ENCODE measurements around the gene ABCC4. TPM values are rescaled to one million over a fixed set of nuclear protein-coding genes. Genes with fewer than 3 reads are reported as not detected.

ABCC4 gene
- total and polyA plus RNA-seq, 9 of the 15 experiments (the other 6 are each of a cell fraction or from before 2014, with no cell fraction given): 9.4 to 46.1 (median 25.4) TPM

DNA sequence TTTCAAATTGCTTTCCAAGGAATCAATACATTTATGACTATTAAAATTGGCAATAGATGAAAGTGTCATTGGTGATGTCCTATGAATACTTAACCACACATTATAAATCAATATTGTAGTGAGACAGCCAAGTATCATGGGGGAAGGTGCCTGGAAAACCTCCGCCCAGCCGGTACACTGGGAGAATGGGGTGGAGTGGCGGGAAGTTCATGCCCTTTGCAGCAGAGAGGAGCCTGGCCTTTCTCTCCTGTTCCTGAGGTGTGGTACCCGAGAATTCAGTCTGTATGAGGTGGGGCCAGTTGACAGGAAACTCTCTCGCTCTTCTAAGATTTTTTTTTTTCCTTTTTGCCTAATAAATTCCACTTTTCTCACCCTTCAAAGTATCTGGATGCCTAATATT lies 25.4 kb upstream of the ABCC4 start:
- Histone ChIP-seq H3K4me2 (ENCODE audit: insufficient read depth, low read length) (no peak overlapping the region), H3K4me3 (no peak overlapping the region), H3K9ac (ENCODE audit: insufficient read depth in 1 of 2, low read depth in 2 of 2, low read length in 2 of 2) (no peak overlapping the region), H3K36me3 (ENCODE audit: control insufficient read depth, insufficient read depth, low read length) (no peaks in the 10 kb centered on the region), H4K20me1 (replicated peaks; ENCODE audit: control insufficient read depth, insufficient read depth, low read length) (no peaks in the 10 kb centered on the region), H3K4me1 (replicated peaks in 1 of 2; ENCODE audit: control insufficient read depth in 2 of 2, insufficient read depth in 2 of 2, low read length in 2 of 2) (peaks cover 0 to 2% of the 10 kb centered on the region in 2 experiments; a peak in 2 of 5 replicates), H3K27ac (ENCODE audit: extremely low read depth, low read depth, low read length) (no peak overlapping the region), H2AFZ (ENCODE audit: low read depth, low read length) (no peak overlapping the region), H3K9me1 (ENCODE audit: control insufficient read depth, insufficient read depth, low read length) (no peaks in the 10 kb centered on the region), H3K9me3 (replicated peaks; ENCODE audit: control insufficient read depth, insufficient read depth, low read depth, low read length) (no peaks in the 10 kb centered on the region), H3K79me2 (ENCODE audit: control insufficient read depth, insufficient read depth, low read length) (no peaks in the 10 kb centered on the region), H3K27me3 (ENCODE audit: control insufficient read depth in 2 of 2, insufficient read depth in 2 of 2, low read length in 2 of 2) (no peaks in the 10 kb centered on the region)
- in situ Hi-C loops (cut with MboI): no loop called here
- FAIRE-seq: no peak
- TF ChIP-seq ZKSCAN1 (IDR thresholded peaks at IDR 0.05; ENCODE audit: low read depth, low read length) (no peak), NUFIP1 (IDR thresholded peaks at IDR 0.05; ENCODE audit: partially characterized antibody) (no peak), POLR2A (conservative IDR thresholded peaks at IDR 0.05) (no peak), PHF21A (IDR thresholded peaks at IDR 0.05; ENCODE audit: borderline replicate concordance, low read depth) (no peak), RCOR1 (IDR thresholded peaks at IDR 0.05; ENCODE audit: borderline replicate concordance in 1 of 2, low read depth in 2 of 2, low read length in 2 of 2) (no peak)
- TF ChIP-seq, protein P1, sequence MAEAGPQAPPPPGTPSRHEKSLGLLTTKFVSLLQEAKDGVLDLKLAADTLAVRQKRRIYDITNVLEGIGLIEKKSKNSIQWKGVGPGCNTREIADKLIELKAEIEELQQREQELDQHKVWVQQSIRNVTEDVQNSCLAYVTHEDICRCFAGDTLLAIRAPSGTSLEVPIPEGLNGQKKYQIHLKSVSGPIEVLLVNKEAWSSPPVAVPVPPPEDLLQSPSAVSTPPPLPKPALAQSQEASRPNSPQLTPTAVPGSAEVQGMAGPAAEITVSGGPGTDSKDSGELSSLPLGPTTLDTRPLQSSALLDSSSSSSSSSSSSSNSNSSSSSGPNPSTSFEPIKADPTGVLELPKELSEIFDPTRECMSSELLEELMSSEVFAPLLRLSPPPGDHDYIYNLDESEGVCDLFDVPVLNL (CRISPR knock-in tag; IDR thresholded peaks at IDR 0.05; ENCODE audit: low read depth): no peak
- TF ChIP-seq, protein P2, sequence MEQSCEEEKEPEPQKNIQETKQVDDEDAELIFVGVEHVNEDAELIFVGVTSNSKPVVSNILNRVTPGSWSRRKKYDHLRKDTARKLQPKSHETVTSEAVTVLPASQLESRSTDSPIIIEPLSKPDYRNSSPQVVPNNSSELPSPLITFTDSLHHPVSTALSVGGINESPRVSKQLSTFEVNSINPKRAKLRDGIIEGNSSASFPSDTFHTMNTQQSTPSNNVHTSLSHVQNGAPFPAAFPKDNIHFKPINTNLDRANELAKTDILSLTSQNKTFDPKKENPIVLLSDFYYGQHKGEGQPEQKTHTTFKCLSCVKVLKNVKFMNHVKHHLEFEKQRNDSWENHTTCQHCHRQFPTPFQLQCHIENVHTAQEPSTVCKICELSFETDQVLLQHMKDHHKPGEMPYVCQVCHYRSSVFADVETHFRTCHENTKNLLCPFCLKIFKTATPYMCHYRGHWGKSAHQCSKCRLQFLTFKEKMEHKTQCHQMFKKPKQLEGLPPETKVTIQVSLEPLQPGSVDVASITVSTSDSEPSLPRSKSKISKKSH (CRISPR knock-in tag; IDR thresholded peaks at IDR 0.05): no peak
- ChIA-PET CTCF (ENCODE audit: low intra/inter-chr PET ratio) (no interaction called here), POLR2A (no interaction called here)
- intact Hi-C loops (cut with micrococcal nuclease): no loop called here
- DNase-seq (ENCODE audit: extremely low read depth in 1 of 4, low spot score in 3 of 4): no peak
- ATAC-seq: no peak
- 70% methylated on average over 4 of the region's 5 CpGs for WGBS (ENCODE audit: insufficient coverage, low coverage, missing lambda C conversion rate)
- no TSS peak for BruUV-seq (replicated peaks)

All from K562 (cell line).